ENCODE results near the gene JMJD7.
"Not testable (repeated sequence)": the region's sequence is repeated elsewhere in the genome, so short reads cannot be mapped to it uniquely, and the experiment has no call there.

JMJD7 gene

DNA sequence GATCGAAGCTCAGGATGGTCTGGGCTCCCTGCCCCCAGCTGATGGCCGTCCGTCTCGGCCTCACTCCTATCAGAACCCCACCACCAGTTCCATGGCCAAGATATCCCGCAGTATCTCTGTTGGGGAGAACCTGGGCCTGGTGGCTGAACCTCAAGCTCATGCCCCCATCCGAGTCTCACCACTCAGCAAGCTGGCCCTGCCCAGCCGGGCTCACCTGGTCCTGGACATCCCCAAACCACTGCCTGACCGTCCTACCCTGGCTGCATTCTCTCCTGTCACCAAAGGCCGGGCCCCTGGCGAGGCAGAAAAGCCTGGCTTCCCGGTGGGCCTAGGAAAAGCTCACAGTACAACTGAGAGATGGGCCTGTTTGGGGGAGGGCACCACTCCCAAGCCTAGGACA, 4.4 kb upstream of the JMJD7 start:
- DNase-seq: no peak

DNA sequence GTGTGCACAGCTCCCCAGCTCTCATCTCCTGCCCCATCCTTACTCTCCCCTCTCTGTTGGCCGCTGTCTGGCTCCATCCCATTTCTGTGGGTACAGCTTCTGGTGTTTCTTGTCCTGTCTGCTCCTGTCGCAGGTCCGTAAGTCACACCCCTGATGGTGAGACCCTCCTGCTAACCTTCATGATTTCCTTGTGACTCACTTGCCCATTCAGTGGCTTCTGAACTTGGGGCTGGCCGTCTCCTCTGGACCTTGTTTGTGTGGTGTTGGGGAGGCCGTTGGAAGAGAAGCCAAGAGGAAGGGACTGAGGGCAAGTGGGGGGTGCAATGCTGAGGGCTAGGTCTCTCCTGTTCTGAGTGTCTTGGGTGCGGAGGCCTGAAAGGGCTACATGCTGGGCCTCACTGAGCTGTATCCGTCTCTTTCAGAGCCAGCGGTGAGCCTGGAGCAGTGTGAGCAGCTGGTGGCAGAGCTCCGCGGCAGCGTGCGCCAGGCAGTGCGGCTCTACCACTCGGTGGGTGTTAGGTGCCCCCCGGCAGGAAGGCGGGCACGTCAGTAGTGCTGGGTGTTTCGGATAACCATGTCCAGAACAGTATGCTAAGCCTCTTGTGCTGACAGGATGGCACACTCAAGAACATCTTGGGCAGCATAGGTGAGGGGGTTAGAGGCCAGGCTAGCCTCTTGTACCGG, 3.7 kb upstream of the JMJD7 start:
- DNase-seq: no peak

DNA sequence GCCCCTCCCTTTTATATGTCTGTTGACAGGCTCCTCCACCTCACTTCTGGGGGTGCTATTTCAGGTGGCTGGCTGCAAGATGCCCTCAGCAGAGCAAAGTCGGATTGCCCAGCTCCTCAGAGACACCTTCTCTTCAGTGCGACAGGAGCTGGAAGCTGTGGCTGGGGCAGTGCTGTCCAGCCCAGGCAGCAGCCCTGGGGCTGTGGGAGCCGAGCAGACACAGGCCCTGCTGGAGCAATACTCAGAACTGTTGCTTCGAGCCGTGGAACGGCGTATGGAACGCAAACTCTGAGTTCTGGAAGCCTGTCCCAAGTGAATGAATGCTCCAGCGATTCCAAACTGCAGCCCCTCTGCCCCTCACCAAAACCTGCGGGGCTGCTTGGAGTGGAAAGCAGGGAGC, 2.7 kb upstream of the JMJD7 start:
- no peak for DNase-seq

DNA sequence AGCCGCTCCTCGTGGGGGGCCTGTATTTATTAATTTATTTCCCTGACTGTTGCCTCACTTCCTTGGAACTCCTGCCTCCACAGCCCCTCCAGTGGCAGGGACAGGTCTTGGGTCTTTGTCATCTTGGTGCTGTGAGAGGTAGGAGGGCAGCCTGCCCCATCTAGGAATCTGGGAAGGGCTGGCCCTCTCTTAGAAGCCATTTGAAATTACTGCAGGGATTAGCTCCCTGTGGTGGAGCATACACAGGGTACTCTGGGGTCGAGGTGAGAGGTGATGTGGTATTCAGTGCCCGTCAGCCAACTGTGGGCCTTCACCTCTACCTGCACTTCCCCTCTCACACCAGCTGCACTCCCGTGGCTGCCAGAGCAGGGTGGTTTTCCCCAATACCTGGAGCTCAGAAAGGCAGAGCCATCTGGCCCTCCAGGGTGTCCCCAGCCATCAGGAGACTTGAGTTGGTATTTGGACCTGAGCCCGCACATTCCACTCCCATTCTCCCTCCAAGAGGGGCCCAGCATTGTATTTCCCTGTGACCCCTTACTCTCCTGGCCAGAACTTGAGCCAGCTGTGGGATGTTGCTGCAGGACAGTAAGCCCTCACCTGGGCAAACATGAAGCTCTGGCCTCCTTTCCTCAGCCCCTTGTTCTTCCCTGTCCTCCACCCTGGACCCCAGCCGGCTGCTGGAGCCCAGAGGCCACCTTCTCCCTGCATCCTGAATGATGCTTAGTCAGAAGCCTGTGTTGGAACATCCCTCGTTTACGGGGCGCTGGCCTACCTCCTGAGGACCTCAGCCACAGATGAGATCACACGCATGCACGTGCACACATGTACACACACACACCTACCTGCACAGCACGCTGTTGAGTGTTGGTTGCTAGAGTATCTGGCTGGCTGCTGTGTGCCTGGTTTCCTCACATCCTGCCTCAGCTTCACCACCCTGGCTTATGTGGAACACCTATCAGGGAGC, 2.0 kb upstream of the JMJD7 start:
- no peak for DNase-seq

DNA sequence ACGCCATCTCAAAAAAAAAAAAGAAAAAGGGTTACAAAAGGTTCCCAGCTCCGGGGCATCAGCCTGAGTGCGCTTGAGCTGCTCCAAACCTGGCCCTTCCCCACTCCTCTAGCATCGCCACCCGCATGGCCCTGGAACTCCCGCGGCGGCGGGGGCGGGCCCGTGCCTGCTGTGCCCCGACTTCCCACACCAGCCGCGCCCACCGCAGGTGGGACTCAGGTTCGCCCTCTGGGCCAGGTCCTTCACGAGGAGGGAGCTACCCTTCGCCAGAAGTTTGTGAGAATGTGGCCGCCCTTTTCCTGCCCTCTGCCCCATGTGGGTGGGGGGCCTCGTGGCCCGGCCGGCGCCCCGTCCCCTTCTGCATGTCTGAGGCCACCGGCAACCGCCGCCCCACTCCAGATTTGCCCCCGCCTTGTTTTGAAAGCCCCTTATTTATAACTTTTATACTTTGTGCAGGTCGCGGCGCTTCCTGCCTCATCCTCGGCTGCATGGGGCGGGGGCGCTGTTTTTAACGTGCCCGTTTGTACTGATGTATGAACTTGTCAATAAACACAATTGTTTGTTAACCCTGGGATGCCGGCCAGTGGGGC, 507 bp upstream of the JMJD7 start:
- no peak for DNase-seq

DNA sequence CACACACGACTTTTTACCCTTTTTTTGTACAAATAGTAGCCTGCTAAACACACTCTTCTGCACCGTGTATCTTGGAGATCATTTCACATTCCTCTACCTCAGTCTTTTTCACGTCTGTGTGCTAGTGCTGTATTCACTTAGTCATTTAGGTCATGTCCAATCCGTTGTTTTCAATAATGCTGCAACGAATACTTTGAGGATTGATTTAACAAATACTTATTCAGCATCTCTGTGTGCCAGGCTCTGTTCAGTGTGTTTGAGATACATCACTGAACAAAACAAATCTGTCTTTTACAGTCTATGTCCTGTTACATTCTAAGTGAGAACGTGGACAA, 882 bp downstream of the JMJD7 start:
- no peak for DNase-seq

DNA sequence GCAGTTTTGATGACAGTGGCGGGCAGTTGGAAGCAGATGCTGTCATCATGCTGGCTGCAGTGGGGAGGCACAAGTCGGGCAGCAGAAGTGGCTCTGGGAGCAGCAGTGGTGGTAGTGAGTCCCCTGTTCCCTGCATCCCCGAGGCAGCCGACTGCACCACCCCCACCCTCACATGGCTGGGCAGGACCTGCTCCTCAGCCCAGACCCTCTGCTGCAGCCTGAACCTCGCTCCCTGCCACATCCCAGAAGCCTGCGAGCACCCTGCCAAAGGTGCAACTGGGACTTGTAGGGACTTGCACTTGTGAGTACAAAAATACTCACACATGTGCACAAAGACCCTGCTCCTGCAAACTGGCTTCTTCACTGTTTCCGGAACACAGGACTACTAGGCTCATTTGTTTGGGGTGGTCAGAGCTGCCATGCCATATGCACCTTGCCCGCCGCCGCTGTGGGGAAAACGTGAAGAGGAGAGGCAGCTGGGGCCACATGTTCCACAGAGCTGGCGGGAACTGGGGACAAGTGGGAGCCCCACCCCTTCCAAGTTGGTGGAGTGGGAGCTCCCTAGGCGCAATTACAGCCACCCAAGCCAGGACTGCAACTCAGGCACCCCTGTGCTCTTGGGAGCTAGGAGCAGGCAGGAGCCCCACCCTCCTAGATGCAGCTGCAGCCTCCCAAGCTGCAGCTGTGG, 2.2 kb downstream of the JMJD7 start:
- DNase-seq: no peak

DNA sequence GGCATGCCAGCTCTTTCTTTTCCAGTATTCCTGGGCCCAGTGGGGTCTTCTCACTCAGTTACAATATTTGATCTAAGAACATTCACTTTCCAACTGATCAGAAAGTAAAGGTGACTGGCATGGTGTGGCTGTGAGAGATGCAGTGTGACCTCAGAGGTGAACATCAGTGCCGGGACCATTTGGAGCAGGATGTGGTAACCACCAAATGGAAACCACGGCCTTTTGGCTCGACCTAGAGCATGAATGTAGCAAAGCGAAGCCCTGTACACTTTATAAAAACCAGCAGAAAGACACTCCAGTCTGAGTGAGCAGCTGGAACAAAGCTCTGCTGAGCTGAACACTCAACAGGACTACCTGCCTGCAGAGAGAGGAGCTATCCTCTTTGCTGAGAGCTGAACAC, 3.4 kb downstream of the JMJD7 start:
- DNase-seq: not testable (repeated sequence)

DNA sequence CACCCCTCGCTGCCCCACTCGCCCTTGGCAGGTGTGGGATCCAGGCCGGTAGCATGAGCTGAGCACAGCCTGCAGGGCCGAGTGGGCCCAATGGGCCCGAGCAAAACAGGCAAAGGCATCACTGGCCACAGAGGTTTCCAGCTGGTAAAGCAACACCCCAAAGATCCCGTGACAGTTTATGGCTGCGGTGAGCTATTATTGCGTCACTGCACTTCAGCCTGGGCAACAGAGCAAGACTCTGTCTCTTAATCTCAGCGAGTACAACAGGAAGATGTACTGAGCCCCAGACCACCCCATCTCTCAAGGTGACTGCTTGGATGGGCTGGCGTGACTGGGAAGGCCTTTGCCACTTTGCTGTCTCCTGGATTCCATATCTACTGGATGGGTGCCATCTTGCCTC, 4.3 kb downstream of the JMJD7 start:
- no peak for DNase-seq

DNA sequence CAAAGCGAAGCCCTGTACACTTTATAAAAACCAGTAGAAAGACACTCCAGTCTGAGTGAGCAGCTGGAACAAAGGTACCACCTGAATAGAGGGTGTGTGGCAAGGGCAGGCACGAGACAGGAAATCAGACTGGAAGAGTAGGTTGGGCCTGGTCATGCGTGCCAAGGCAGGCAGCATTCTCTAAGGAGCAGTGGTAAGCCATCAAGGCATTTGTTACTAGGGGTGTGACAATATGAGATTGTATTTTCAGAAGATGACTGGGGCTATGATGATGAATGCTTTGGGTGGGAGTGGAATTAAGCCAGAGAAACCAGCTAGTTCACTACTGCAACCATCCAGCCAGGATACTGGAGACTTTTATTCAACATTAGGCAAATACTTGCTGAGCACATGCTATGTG, 5.0 kb downstream of the JMJD7 start:
- no peak for DNase-seq

DNA sequence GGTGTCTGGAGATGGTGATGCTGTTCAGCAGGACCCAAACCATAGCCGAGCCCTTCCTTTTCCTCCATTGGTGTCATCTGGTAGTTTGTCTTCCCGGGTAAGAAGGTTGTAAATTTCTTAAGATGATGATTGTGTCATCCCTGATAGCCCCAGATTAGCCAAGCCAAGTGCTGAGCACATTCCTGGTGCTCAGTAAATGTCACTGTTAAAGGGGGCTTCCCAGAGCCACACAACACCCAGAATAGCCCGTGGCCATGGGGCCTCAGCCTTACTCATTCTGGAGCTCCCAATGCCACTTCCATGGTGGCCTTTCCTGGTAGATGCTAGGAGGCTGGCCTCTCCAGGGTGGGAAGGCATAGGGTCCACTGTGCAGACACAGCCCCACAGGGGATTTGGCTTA, 6.2 kb downstream of the JMJD7 start:
- DNase-seq: no peak

DNA sequence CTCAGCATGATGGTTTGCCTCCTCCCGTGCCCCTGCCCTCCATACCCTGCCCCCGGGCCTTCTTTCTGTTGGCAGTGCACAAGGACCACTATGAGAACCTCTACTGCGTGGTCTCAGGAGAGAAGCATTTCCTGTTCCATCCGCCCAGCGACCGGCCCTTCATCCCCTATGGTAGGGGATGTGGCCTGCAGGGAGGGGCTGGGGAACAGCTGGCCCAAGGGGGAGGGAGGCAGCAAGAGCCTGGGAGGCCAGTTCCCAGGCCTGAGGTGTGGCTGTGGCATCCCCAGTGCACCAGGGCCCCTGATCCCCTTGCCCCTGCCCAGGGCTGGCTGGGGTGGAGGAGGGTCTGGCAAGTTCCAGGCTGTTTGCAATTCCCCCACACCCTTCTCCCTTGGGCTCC, 8.2 kb downstream of the JMJD7 start:
- no peak for DNase-seq

DNA sequence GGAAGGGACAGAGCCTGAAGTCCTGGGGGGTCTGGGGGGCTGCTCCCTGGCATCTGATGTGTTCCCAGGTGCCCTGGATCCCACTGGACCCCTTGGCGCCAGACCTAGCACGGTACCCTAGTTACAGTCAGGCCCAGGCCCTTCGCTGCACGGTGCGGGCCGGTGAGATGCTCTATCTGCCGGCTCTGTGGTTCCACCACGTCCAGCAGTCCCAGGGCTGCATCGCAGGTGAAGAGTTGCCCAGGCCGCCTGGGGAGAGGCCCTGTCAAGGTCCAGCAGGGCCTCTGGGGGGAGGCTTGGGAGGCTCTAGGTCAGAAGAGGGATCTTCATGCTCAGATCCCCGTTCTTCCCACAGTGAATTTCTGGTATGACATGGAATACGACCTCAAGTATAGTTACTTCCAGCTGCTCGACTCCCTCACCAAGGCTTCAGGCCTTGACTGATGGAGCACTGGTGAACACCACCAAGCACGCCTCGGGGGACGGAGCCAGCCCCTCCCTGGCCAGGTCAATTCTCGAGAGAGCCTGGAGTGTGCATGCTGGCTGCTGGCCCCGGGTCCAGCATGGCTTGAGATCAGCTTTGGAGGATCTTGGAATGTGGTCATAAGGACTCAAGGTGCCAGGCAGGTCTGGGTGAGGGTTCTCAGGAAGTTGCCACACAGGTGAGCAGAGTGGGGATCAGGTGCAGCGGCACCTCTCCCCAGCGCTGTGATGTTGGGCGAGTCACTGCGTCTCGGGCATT, 9.0 kb downstream of the JMJD7 start:
- DNase-seq: no peak

DNA sequence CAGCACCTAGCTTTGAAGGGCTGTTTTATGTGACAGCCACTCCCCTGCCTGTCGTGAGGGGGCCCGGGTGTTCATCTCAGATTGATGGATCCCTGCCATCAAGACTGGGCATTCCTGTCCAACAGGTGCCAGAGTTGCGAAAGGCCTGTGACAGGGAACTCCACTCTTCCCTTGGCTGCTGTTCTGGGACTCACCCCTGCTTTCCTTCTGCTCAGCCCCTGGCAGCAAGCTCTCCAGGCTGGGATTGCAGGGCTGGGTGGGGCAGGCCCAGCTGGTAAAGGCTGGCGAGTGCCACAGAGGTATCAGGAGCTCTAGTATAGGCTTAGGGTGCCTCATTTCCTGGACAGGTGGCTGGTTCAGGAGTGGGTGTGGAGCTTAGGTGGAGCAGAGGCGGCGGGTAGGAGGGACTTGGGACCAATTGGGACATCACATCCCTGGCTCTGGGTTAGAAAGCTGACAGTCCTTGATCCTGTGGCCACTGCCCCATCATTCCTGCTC, 10.6 kb downstream of the JMJD7 start, which contains the start of gene PLA2G4B:
Gene PLA2G4B (plus strand): TSS at position 448 of the 498 bp plus-strand sequence. CDS start 67 bp downstream, outside the sequence.
- DNase-seq: no peak

DNA sequence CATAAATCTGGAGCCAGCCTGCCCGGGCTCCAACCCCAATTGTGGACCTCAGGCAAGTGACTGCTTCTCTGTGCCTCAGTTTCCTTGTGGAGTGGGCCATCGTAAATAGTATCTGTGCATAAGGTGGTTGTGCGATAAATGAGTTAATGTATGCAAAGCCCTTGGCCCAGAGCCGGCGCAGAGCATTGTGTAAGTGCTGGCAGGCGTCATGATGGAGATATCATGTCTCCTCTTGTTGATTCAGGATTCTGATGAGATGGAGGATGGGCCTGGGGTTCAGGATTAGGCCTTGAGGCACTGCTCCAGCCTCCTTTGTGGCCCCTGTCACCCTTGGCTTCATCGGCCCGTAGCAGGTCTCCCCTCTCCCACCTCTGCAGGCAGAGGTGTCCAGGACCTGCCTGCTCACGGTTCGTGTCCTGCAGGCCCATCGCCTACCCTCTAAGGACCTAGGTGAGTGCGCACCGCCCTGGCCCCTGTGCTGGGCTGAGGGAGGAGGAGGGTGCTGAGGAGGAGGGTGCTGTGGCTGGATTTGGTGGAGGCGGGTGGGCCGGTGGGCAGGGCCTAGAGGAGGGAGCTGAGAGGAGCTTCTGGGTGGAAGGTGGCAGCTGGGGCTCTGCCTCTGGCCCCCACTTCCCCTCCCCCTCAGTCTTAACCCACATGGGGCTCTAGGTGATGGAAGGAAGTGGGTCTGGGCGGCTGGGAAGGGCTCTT, 12.0 kb downstream of the JMJD7 start:
- no peak for DNase-seq

DNA sequence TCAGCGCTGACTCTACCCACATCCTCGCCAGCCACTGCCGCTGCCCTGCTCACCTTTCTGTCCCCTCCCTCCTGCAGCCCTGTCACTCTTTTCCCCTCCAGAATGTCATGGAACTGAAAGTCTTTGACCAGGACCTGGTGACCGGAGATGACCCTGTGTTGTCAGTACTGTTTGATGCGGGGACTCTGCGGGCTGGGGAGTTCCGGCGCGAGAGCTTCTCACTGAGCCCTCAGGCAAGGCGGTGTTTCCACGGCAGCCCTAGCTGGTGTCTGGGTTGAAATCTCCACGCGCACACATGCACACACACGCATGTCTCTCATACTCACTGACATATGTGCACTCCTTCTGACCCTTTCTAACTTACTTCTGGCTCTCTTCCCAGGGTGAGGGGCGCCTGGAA, 12.8 kb downstream of the JMJD7 start:
- DNase-seq: no peak

DNA sequence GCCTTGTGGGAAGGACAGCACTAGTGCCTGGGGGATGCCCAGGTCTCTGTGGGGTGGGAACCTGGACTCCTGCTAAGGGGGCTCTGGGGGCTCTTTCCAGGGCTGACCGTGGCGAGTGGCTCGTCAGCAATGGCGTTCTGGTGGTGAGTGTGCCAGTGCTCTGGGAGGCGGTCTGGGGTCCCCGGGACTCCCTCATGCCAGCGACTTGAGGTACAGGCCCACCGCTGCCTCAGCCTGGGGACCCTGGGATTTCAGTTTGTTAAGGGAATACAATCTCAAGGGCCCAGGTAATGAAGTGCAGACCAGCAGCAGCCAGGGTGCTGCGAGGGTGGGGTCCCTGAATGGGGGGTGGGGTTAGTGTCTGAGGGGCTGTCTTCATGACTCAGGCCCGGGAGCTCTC, 13.2 kb downstream of the JMJD7 start:
- DNase-seq: no peak

DNA sequence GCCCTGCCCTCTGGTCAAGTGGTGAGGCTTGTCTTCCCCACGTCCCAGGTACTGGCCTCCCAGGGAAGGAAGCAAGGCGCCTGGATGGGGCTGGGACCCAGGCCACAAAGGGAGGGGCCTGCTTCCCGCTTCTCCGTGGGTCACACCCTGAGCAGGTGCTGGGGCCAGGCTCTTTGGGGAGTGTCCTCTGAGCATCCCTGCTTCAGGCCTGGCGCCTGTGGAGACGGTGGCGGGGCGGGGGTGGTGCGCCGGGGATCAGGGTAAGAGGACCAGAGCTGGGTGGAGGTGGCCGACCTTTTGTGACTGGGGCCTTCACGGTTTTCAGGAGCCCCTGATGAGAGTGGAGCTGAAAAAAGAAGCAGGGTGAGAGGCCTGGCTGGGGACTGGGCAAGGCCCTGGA, 14.3 kb downstream of the JMJD7 start:
- DNase-seq: no peak

DNA sequence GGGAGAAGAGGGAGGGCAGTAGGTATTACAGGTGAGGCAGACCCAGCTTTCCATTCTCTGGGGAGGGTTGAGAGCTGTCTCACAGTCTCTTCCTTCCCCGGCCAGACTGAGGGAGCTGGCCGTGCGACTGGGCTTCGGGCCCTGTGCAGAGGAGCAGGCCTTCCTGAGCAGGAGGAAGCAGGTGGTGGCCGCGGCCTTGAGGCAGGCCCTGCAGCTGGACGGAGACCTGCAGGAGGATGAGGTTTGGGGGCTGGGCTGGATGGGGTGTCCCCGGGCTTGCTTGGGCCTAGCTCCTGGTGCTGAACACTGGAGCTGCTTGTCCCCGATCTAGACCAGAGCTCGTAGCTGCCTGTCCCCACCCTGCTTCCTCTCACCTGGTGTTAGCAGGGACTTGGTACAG, 15.7 kb downstream of the JMJD7 start:
- no peak for DNase-seq

DNA sequence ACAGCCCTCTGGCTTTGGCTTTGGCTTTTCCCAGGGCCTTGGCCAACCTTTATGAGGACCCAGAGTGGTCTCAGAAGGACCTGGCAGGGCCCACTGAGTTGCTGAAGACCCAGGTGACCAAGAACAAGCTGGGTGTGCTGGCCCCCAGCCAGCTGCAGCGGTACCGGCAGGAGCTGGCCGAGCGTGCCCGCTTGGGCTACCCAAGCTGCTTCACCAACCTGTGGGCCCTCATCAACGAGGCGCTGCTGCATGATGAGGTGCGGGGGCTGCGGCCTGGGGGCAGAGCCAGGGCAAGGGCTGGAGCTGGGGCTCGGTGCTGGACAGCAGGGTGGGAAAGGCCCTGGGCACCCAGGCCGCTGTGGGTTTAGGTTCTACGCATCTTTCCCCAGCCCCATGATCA, 16.9 kb downstream of the JMJD7 start:
- DNase-seq: no peak

DNA sequence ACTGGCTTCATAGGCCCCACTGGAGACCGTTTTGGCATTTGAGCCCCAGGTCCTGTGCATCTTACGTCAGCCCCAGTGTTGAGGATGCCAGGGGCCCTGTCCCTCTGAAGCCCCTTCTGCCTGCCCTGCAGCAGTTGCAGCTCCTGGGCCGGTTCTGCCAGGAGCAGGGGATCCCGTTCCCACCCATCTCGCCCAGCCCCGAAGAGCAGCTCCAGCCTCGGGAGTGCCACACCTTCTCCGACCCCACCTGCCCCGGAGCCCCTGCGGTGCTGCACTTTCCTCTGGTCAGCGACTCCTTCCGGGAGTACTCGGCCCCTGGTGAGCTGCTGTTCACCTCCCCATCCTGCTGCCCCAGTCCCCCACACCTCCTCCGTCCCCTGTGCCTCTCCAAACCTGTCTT, 19.3 kb downstream of the JMJD7 start:
- DNase-seq: no peak

DNA sequence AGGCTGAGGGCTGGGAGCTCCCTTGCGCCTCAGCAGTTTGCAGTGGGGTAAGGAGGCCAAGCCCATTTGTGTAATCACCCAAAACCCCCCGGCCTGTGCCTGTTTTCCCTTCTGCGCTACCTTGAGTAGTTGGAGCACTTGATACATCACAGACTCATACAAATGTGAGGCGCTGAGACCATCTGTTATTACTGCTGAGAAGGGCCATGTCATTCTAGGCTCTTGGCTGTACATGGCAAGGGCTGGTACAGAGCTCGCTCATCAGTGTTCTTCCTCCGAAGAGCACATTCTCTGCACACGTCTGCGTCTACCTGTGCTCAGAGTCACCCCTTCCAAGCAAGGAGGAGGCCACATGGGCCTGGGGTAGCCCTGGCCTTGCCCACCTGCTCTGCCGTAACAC, 20.1 kb downstream of the JMJD7 start:
- no peak for DNase-seq
